Stomach smooth muscle (tissue), 2 donors: ENCODE results near the gene GLUD2.
"Not testable (repeated sequence)": the region's sequence is repeated elsewhere in the genome, so short reads cannot be mapped to it uniquely, and the experiment has no call there.

ENCODE experiments used
- H3K27ac ChIP-seq: one replicate; pipeline ENCODE4 v1.7.0; 2013; ENCODE audit warnings: mild to moderate bottlenecking, low read length, inconsistent platforms
- H3K27me3 ChIP-seq, 2 donors: one replicate each; pipeline ENCODE4 v1.7.0; 2013; ENCODE audit warnings: low read length in 2 of 2; ENCODE audit not compliant: insufficient read depth in 2 of 2, control insufficient read depth in 1 of 2
- H3K36me3 ChIP-seq, 2 donors: one replicate each; pipeline ENCODE4 v1.7.0; 2013; ENCODE audit warnings: low read length in 2 of 2; ENCODE audit not compliant: control insufficient read depth in 2 of 2, insufficient read depth in 2 of 2
- H3K4me1 ChIP-seq: one replicate; pipeline ENCODE4 v1.7.0; 2013; ENCODE audit warnings: low read length; ENCODE audit not compliant: control insufficient read depth, insufficient read depth
- H3K4me3 ChIP-seq, 2 donors: one replicate each; pipeline ENCODE4 v1.7.0; 2013; ENCODE audit warnings: low read length in 2 of 2
- H3K9ac ChIP-seq, 2 donors: one replicate each; pipeline ENCODE4 v1.7.0; 2013; ENCODE audit warnings: low read length in 2 of 2, mild to moderate bottlenecking in 1 of 2
- H3K9me3 ChIP-seq, 2 donors: one replicate each; pipeline ENCODE4 v1.7.0; 2013; ENCODE audit warnings: low read length in 2 of 2; ENCODE audit not compliant: control insufficient read depth in 2 of 2
- donor health status: healthy.
- donor health status: Pancreatic carcinoma.

The GLUD2 gene

DNA sequence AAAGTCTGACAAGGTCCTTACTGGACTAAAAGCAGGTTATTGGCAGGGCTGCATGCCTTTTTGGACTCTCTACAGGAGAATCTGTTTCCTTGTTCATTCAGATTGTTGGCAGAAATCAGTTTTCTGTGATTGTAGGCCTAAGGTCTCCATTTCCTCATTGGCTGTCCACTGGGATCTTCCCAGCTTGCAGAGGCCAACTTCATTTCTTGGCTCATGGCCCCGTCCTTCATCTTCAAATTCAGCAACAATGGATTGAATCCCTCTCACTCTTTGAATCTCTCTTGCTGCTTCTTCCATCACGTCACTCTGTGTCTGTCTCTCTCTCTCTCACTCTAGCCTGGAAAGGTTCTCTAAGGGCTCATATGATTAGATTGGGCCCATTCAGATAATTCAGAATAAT, 14.9 kb upstream of the GLUD2 start:
- no peak overlapping the region for H3K27ac ChIP-seq
- no peak overlapping the region for H3K4me3 ChIP-seq
- H3K9ac ChIP-seq: no peak overlapping the region
- no peaks in the 10 kb centered on the region for H3K9me3 ChIP-seq
- no peaks in the 10 kb centered on the region for H3K27me3 ChIP-seq
- no peaks in the 10 kb centered on the region for H3K4me1 ChIP-seq
- H3K36me3 ChIP-seq: no peaks in the 10 kb centered on the region

DNA sequence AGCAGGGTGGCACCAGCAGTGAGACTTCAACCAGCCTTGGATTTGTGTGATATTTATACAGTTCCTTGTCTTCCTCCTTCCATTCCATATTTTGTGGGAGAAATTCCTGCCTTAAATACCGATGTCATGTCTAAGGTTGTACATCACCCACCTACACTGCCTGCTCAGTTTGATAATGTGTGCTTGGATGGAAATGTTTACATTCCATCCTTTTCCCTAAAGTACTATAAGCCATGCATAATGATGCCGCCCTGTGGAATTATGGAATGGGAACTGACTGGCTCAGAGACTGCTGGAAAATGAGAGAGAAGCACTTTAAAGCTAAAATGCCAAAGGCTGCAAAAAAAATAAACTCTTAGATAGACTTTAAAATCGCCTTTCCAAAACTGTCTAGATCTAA, 11.3 kb upstream of the GLUD2 start:
- no peak overlapping the region for H3K27ac ChIP-seq
- H3K36me3 ChIP-seq: no peaks in the 10 kb centered on the region
- no peak overlapping the region for H3K4me3 ChIP-seq
- H3K9me3 ChIP-seq: no peaks in the 10 kb centered on the region
- no peaks in the 10 kb centered on the region for H3K4me1 ChIP-seq
- H3K9ac ChIP-seq: no peak overlapping the region
- H3K27me3 ChIP-seq: no peaks in the 10 kb centered on the region

DNA sequence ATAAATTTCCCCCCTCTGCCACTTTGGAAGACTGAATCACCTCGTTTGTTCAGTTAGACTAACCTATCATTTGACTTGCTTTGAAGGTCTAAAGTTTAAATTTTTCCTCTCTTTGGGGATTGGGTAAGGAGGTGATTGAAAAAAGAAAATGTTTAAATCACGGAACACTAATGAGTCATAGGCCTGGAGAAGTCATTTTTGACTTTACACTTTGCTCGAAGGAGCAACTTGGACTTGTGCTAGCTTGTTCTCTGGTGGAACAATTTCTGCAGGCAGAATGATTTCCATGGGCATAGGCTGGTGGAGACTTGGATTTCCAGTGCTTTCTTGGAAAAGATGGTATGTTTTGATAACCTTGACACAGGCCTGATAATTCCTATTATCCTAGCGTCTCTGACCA, 10.5 kb upstream of the GLUD2 start:
- Histone ChIP-seq H3K9me3 (no peaks in the 10 kb centered on the region), H3K27ac (no peak overlapping the region), H3K9ac (no peak overlapping the region), H3K4me1 (no peaks in the 10 kb centered on the region), H3K27me3 (no peaks in the 10 kb centered on the region), H3K36me3 (no peaks in the 10 kb centered on the region), H3K4me3 (no peak overlapping the region)

DNA sequence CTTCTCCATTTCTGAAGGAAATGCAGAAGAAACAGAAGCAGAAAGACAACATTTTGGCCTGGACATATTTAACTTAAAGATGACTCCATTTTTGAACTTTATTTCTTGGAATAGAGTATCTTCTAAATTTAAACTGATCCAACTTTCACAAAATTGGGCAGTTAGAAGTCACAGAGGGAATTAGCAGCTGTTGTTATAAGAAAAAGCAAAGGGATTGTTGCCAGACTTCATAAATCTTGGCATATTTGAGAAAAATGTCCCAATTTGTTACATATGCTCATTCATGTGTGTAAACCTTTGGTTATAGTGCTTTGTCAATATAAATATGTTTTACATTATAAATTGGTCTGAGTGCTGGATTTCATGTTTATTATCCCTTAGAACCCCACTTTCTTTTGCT, 3.4 kb downstream of the GLUD2 start:
- peaks cover 0 to 2% of the 10 kb centered on the region in 2 donors for H3K27me3 ChIP-seq
- H3K36me3 ChIP-seq: no peaks in the 10 kb centered on the region
- H3K4me3 ChIP-seq: no peak overlapping the region
- no peaks in the 10 kb centered on the region for H3K9me3 ChIP-seq
- no peak overlapping the region for H3K27ac ChIP-seq
- H3K9ac ChIP-seq: no peak overlapping the region
- no peaks in the 10 kb centered on the region for H3K4me1 ChIP-seq

DNA sequence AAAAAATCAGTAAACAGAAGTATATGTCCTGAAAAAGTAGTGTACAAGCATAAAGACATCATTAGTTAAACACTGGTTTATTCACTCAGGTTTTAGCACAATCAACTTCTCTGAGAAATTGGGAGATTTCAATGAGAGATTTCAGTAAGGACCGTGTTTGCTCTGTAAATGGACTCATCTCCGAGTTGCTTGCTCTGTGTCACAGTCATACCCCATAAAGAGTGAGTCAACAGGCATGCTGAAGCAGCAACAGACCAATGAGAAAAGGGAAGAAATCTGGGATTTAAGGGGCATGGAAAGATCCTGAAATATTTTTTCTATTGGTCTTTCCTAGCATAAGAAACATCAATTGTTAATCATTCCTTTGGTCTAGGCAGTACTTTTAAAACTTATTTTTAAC, 4.7 kb downstream of the GLUD2 start:
- no peaks in the 10 kb centered on the region for H3K4me1 ChIP-seq
- no peaks in the 10 kb centered on the region for H3K9me3 ChIP-seq
- no peak overlapping the region for H3K4me3 ChIP-seq
- no peak overlapping the region for H3K27ac ChIP-seq
- peaks cover 0 to 2% of the 10 kb centered on the region in 2 donors for H3K27me3 ChIP-seq
- no peaks in the 10 kb centered on the region for H3K36me3 ChIP-seq
- H3K9ac ChIP-seq: no peak overlapping the region

DNA sequence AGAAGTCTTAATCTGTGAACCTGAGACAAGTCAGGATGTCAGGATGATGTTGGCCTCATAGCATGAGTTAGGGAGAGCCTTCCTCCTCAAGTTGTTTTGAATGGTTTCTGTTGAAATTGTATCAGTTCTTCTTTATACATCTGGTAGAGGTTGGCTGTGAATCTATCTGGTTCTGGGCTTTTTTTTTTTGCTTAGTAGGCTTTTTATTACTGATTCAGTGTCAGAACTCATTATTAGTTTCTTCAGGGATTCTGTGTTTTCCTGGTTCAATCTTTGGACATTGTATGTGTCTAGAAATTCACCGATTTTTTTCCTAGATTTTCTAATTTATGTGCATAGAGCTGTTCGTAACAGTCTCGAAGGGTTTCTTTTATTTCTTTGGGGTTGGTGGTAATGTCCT, 14.9 kb downstream of the GLUD2 start:
- H3K27ac ChIP-seq: no peak overlapping the region
- H3K4me1 ChIP-seq: no peaks in the 10 kb centered on the region
- no peaks in the 10 kb centered on the region for H3K9me3 ChIP-seq

DNA sequence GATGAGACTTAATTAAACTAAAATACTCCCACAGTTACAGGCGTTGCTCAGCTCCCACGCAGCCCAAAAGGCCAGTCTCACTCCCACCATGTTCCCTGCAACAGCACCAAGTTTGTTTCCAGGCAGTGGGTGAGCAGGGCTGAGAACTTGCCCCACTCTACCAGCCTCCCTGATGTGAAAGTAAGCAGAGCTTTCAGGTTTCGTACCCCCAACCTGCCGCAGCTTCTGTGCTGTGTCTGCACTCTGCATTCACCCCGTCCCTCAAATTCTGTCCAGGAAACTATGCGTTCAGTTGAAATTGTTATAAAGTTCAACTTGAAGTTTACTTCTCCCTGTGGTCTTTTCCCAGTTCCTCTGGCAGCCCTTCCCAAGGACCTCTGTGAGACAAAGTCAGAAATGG, 17.2 kb downstream of the GLUD2 start:
- Histone ChIP-seq H3K27ac (no peak overlapping the region), H3K4me1 (no peaks in the 10 kb centered on the region), H3K4me3 (no peak overlapping the region), H3K36me3 (no peaks in the 10 kb centered on the region), H3K9ac (no peak overlapping the region), H3K27me3 (no peaks in the 10 kb centered on the region), H3K9me3 (no peaks in the 10 kb centered on the region)

More for the DNA sequence above, 14.9 kb downstream of the GLUD2 start:
- no peak overlapping the region for H3K9ac ChIP-seq
- no peaks in the 10 kb centered on the region for H3K27me3 ChIP-seq
- H3K4me3 ChIP-seq: no peak overlapping the region
- H3K36me3 ChIP-seq: no peaks in the 10 kb centered on the region

DNA sequence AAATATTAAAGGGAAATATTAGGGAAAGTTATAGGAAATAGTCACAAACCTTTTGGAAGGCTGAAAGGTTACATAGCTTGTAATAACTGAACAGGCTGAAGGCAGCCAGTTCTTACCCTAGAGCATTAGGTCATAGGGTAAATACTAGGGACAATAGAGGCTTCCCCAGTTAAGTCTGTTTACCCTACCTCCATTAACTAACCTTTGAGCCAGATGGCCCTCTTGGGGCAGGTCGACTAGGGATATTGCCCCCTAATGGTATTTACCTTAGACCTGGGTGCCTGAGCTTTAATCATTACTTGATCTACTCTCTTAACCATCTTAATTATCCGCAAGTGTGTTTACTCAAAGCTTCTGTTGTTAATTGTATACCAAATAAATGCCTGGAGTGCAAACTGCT, 36.8 kb downstream of the GLUD2 start:
- not testable (repeated sequence) for H3K36me3 ChIP-seq, H3K9me3 ChIP-seq, H3K4me3 ChIP-seq, H3K4me1 ChIP-seq, H3K27me3 ChIP-seq, H3K27ac ChIP-seq, H3K9ac ChIP-seq

DNA sequence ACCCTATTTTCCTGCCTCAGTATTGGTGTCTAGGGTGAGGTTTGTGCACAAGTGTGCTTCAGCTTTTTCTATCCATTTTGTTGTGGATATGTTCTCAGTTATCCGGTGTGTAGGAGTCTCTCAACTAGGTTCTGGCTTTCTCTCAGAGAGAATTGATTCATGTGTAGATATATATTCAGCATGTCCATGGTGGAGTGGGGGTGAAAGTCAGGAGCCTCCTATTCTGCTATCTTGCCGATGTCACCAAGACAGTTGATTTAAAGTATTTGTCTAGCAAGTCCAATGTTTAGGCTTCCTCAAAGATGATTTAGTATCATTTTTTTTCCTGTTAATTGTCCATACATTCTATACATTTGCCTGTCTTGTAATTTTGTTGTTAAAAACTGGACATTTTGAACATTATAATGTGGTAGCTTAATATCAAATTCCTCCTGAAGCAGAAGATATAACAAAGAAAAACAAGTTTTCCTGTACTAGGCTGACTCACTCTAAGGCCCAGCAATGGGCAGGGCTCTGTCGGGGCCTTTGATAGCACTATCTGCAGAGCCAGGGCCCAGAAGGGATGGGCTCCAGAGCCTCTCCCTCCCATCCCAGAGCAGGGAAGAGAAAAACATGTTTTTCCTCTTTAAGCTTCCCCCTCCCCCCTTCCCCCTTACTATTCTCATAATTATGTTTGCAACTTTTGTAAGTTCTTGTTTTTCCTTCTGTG, 37.6 kb downstream of the GLUD2 start:
- Histone ChIP-seq H3K4me1 (no peaks in the 10 kb centered on the region), H3K9ac (no peak overlapping the region), H3K27me3 (no peaks in the 10 kb centered on the region), H3K9me3 (no peaks in the 10 kb centered on the region), H3K4me3 (no peak overlapping the region), H3K36me3 (no peaks in the 10 kb centered on the region), H3K27ac (no peak overlapping the region)

DNA sequence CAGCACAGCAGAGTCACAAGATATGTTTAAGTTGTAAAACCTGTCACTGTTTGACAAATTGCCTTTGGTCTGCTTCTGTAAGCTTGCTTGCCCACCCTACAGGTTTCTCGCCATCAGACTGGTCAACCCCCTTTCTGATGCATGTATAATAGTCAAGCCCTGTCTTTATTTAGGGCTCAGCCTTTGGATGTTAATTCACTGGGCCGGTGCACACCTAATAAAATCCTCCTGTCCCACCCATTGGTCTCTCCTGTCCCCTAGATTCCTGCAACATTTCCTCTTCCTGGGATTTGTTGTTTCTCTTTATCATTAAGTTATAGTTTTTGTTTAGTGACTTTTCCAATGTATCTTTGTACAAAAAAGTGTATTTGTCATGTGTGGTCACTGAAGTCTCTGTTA, 38.2 kb downstream of the GLUD2 start:
- no peaks in the 10 kb centered on the region for H3K9me3 ChIP-seq
- H3K4me3 ChIP-seq: no peak overlapping the region
- H3K9ac ChIP-seq: no peak overlapping the region
- no peaks in the 10 kb centered on the region for H3K27me3 ChIP-seq
- no peak overlapping the region for H3K27ac ChIP-seq
- H3K36me3 ChIP-seq: no peaks in the 10 kb centered on the region
- H3K4me1 ChIP-seq: no peaks in the 10 kb centered on the region

DNA sequence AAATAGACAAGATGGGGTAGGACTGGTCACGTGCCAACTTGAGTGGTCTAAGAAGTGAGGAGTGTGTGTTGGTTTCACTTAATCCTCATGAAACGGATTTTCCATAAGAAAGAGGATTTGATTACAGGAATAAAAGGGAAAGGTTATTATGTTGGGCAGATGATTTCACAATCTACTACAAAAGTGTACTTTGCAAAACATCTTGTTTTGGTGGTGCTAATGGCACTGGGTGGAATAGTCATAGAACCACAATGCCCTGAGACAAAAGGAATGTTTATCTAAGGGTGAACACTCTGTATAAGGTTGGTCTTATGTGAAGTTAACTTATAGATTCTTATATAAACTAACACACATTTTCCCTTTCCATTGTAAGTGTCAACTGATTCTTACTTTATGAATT, 45.6 kb downstream of the GLUD2 start:
- H3K4me1 ChIP-seq: no peaks in the 10 kb centered on the region
- no peaks in the 10 kb centered on the region for H3K9me3 ChIP-seq
- no peak overlapping the region for H3K9ac ChIP-seq
- no peaks in the 10 kb centered on the region for H3K36me3 ChIP-seq
- no peaks in the 10 kb centered on the region for H3K27me3 ChIP-seq
- H3K4me3 ChIP-seq: no peak overlapping the region
- H3K27ac ChIP-seq: no peak overlapping the region
